Skin epidermis (tissue), 12 donors: Measurements from ENCODE around the gene PAXX.

Source experiments
- H3K27ac ChIP-seq, 21 experiments: fragments of 200-600 bp; sonication (generic) in 11 of 21; one replicate each; pipeline ENCODE4 v1.5.0; 2020; ENCODE audit warnings: mild to moderate bottlenecking in 3 of 21, inconsistent platforms in 2 of 21, moderate library complexity in 2 of 21
- H3K4me3 ChIP-seq, 7 experiments: fragments of 200-600 bp; sonication (generic) in 2 of 7; one replicate each; pipeline ENCODE4 v1.5.0; 2020; ENCODE audit warnings: inconsistent platforms in 2 of 7, mild to moderate bottlenecking in 2 of 7, moderate library complexity in 1 of 7

The PAXX gene

GRCh38 chr9:136978865-136979544, 13.2 kb upstream of the PAXX start:
- no peak overlapping the region for H3K27ac ChIP-seq
- no peak overlapping the region for H3K4me3 ChIP-seq

- H3K27ac ChIP-seq, result no peak overlapping the region
- H3K4me3 ChIP-seq, result no peak overlapping the region
These were observed 12.2 kb upstream of the PAXX start for GRCh38 chr9:136979769-136980587.

- Histone ChIP-seq H3K27ac (no peak overlapping the region), H3K4me3 (no peak overlapping the region)
These were observed 11.3 kb upstream of the PAXX start for GRCh38 chr9:136980669-136981478.

GRCh38 chr9:136981588-136982231, 10.5 kb upstream of the PAXX start:
- no peak overlapping the region for H3K4me3 ChIP-seq
- H3K27ac ChIP-seq, result no peak overlapping the region

GRCh38 chr9:136982232-136983051, 9.8 kb upstream of the PAXX start, which contains the start of gene LCNL1:
Gene LCNL1 (plus strand): TSS chr9:136982993. CDS start chr9:136983587, 594 bp downstream.
- H3K27ac ChIP-seq, result no peak within 1 kb of the TSS
- H3K4me3 ChIP-seq, result no peak within 1 kb of the TSS

- Histone ChIP-seq H3K27ac (no peak overlapping the region), H3K4me3 (no peak overlapping the region)
These were observed 9.1 kb upstream of the PAXX start for GRCh38 chr9:136983167-136983566.

- Histone ChIP-seq H3K27ac (no peak overlapping the region), H3K4me3 (no peak overlapping the region)
These were observed 8.4 kb upstream of the PAXX start for GRCh38 chr9:136983656-136984314.

- Histone ChIP-seq H3K4me3 (no peak overlapping the region), H3K27ac (no peak overlapping the region)
These were observed 7.7 kb upstream of the PAXX start for GRCh38 chr9:136984464-136985026.

- H3K27ac ChIP-seq, result no peak overlapping the region
- no peak overlapping the region for H3K4me3 ChIP-seq
These were observed 7.1 kb upstream of the PAXX start for GRCh38 chr9:136985027-136985602.

- Histone ChIP-seq H3K4me3 (no peak overlapping the region), H3K27ac (no peak overlapping the region)
These were observed 6.4 kb upstream of the PAXX start for GRCh38 chr9:136985853-136986252.

GRCh38 chr9:136988872-136989271, 3.4 kb upstream of the PAXX start:
- Histone ChIP-seq H3K27ac (no peak overlapping the region), H3K4me3 (no peak overlapping the region)

GRCh38 chr9:136990242-136990911, 1.8 kb upstream of the PAXX start:
- no peak overlapping the region for H3K27ac ChIP-seq
- no peak overlapping the region for H3K4me3 ChIP-seq

- peak overlapping the region; percentile 24 to 92 (median 82) for H3K27ac ChIP-seq
These were observed 672 bp downstream of the PAXX start for GRCh38 chr9:136992819-136993369.

GRCh38 chr9:136994180-136994887, 2.1 kb downstream of the PAXX start:
- peak overlapping the region in 9 of 21 experiments; percentile 9 to 87 (median 60) for H3K27ac ChIP-seq
- H3K4me3 ChIP-seq, result peak overlapping the region in 5 of 7 experiments; percentile 4 to 52 (median 23)

More at GRCh38 chr9:136992819-136993369, 672 bp downstream of the PAXX start:
- H3K4me3 ChIP-seq, result peak overlapping the region; percentile 52 to 77 (median 62)

- Histone ChIP-seq H3K27ac (peak overlapping the region in 12 of 21 experiments; percentile 0 to 87 (median 60)), H3K4me3 (peak overlapping the region in 6 of 7 experiments; percentile 1 to 52 (median 22))
These were observed 2.6 kb downstream of the PAXX start for GRCh38 chr9:136994888-136995230.

GRCh38 chr9:136995362-136995761, 3.1 kb downstream of the PAXX start:
- peak overlapping the region in 6 of 7 experiments; percentile 1 to 52 (median 22) for H3K4me3 ChIP-seq

More at GRCh38 chr9:136995362-136995761, 3.1 kb downstream of the PAXX start:
- peak overlapping the region in 16 of 21 experiments; percentile 9 to 85 (median 60) for H3K27ac ChIP-seq
